ENCODE measurements around the gene DPRX. TPM values are rescaled to one million over a fixed set of nuclear protein-coding genes. Genes with fewer than 3 reads are reported as not detected.

DPRX gene
- total RNA-seq, 1 donor from 2014 or later: not detected

DNA sequence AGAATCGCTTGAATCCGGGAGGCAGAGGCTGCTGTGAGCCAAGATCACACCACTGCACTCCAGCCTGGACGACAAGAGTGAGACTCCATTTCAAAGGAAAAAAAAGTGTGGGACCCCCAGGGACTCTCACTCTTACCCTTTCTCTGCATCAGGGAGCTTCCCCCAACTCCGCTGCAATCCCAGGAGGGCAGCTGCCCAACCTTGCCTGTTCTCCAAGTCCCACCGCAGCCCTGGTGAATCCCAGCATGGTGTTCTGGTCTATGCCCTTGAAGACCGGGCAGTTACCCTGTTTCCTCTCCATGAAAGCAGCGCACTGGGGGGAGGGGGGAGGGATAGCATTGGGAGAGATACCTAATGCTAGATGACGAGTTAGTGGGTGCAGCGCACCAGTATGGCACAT lies 35.7 kb upstream of the DPRX start:
- TF ChIP-seq, protein P1, sequence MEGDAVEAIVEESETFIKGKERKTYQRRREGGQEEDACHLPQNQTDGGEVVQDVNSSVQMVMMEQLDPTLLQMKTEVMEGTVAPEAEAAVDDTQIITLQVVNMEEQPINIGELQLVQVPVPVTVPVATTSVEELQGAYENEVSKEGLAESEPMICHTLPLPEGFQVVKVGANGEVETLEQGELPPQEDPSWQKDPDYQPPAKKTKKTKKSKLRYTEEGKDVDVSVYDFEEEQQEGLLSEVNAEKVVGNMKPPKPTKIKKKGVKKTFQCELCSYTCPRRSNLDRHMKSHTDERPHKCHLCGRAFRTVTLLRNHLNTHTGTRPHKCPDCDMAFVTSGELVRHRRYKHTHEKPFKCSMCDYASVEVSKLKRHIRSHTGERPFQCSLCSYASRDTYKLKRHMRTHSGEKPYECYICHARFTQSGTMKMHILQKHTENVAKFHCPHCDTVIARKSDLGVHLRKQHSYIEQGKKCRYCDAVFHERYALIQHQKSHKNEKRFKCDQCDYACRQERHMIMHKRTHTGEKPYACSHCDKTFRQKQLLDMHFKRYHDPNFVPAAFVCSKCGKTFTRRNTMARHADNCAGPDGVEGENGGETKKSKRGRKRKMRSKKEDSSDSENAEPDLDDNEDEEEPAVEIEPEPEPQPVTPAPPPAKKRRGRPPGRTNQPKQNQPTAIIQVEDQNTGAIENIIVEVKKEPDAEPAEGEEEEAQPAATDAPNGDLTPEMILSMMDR (IDR thresholded peaks at IDR 0.05): no peak
- H3K36me3 Mint-ChIP-seq (ENCODE audit: low read depth): no peaks in the 10 kb centered on the region
- H3K9me3 Mint-ChIP-seq (ENCODE audit: low read depth): peaks cover 14% of the 10 kb centered on the region
- no peaks in the 10 kb centered on the region for H3K4me1 Mint-ChIP-seq (ENCODE audit: low read depth)
- H3K27me3 Mint-ChIP-seq (ENCODE audit: low read depth): no peaks in the 10 kb centered on the region
- H3K4me3 Mint-ChIP-seq (ENCODE audit: unreplicated experiment): no peak overlapping the region
- DNase-seq (ENCODE audit: low spot score): no peak
- H3K27ac Mint-ChIP-seq (ENCODE audit: unreplicated experiment): no peak overlapping the region

DNA sequence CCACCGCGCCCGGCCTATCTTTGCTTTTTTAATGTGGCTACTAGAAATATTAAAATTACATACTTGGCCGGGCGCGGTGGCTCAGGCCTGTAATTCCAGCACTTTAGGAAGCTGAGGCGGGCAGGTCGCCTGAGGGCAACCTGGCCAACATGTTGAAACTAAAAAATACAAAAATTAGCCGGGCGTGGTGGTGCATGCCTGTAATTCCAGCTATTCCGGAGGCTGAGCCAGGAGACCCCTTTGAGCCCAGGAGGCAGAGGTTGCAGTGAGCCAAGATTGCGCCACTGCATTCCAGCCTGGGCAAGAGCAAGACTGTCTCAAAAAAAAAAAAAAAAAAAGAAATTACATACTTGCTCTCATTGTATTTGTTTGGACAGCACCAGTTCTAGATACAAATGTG lies 34.8 kb upstream of the DPRX start:
- TF ChIP-seq, protein P1 (IDR thresholded peaks at IDR 0.05): no peak
- no peak overlapping the region for H3K27ac Mint-ChIP-seq (ENCODE audit: unreplicated experiment)
- no peaks in the 10 kb centered on the region for H3K36me3 Mint-ChIP-seq (ENCODE audit: low read depth)
- DNase-seq (ENCODE audit: low spot score): no peak
- no peaks in the 10 kb centered on the region for H3K4me1 Mint-ChIP-seq (ENCODE audit: low read depth)
- no peak overlapping the region for H3K4me3 Mint-ChIP-seq (ENCODE audit: unreplicated experiment)
- peaks cover 11% of the 10 kb centered on the region for H3K9me3 Mint-ChIP-seq (ENCODE audit: low read depth)
- H3K27me3 Mint-ChIP-seq (ENCODE audit: low read depth): no peaks in the 10 kb centered on the region

DNA sequence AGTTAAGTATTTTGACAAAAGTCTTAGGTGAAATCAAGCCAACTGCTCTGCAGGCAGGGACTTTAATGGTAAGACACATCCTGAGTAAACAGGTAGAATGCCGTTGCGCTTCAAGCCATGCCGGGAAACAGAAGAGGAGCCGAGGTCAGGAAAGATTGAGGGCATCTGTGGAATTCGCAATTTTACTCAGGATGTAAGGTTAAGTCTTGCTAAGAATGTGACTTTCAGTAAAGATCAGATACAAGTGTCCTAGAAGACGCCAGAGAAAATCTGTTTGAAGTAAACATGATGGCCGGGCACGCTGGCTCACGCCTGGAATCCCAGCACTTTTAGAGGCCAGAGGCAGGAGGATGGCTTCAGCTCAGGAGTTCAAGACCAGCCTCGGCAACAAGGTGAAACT lies 33.4 kb upstream of the DPRX start:
- no peaks in the 10 kb centered on the region for H3K4me1 Mint-ChIP-seq (ENCODE audit: low read depth)
- H3K36me3 Mint-ChIP-seq (ENCODE audit: low read depth): no peaks in the 10 kb centered on the region
- H3K27ac Mint-ChIP-seq (ENCODE audit: unreplicated experiment): no peak overlapping the region
- DNase-seq (ENCODE audit: low spot score): no peak
- peaks cover 15% of the 10 kb centered on the region for H3K9me3 Mint-ChIP-seq (ENCODE audit: low read depth)
- H3K4me3 Mint-ChIP-seq (ENCODE audit: unreplicated experiment): no peak overlapping the region
- TF ChIP-seq, protein P1 (IDR thresholded peaks at IDR 0.05): no peak
- no peaks in the 10 kb centered on the region for H3K27me3 Mint-ChIP-seq (ENCODE audit: low read depth)

DNA sequence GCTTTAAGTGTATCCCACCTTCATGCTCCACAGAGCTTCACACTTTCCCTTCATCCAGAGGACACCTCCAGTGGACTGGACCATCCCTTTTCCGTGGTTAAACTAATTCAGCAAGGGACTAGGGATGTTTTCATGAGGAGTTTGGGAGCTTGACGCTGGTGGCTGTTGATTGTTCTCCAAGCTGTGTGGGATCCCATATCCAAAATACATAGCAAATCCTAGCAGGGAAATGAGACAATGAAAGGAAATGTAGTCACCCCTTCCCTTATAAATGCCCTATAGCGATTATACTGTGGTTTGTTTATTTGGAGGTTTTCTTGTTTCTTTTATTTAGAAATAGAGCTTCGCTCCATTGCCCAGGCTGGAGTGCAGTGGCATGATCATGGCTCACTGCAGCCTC lies 31.6 kb upstream of the DPRX start:
- H3K36me3 Mint-ChIP-seq (ENCODE audit: low read depth): no peaks in the 10 kb centered on the region
- no peak for DNase-seq (ENCODE audit: low spot score)

DNA sequence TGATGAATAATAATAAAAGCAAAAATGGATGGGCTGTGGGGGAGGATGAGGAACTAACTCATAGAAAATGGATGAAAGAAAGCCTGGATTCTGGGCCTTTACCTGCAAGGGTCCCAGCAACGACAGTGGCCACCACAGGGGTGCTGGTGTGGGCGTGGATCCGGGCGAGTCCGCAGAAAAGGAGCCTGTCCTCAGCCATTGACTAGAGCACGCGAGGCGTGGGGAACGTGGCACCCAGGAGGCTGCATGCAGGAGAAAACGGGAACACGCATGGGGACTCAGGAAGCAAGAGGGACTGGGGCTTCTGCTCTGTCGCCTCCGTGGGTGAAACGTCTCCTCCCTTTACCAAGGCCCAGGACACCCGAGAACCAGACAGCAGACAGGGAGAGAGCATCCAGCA lies 25.8 kb upstream of the DPRX start:
- H3K4me1 Mint-ChIP-seq (ENCODE audit: low read depth): no peaks in the 10 kb centered on the region
- H3K9me3 Mint-ChIP-seq (ENCODE audit: low read depth): peaks cover 28% of the 10 kb centered on the region
- H3K27ac Mint-ChIP-seq (ENCODE audit: unreplicated experiment): no peak overlapping the region

More for the DNA sequence above, 31.6 kb upstream of the DPRX start:
- H3K4me3 Mint-ChIP-seq (ENCODE audit: unreplicated experiment): no peak overlapping the region
- peaks cover 16% of the 10 kb centered on the region for H3K9me3 Mint-ChIP-seq (ENCODE audit: low read depth)
- no peak overlapping the region for H3K27ac Mint-ChIP-seq (ENCODE audit: unreplicated experiment)
- no peaks in the 10 kb centered on the region for H3K27me3 Mint-ChIP-seq (ENCODE audit: low read depth)
- no peaks in the 10 kb centered on the region for H3K4me1 Mint-ChIP-seq (ENCODE audit: low read depth)
- TF ChIP-seq, protein P1 (IDR thresholded peaks at IDR 0.05): no peak

More for the DNA sequence above, 25.8 kb upstream of the DPRX start:
- Mint-ChIP-seq H3K36me3 (ENCODE audit: low read depth) (no peaks in the 10 kb centered on the region), H3K27me3 (ENCODE audit: low read depth) (no peaks in the 10 kb centered on the region), H3K4me3 (ENCODE audit: unreplicated experiment) (no peak overlapping the region)
- TF ChIP-seq, protein P1 (IDR thresholded peaks at IDR 0.05): no peak
- no peak for DNase-seq (ENCODE audit: low spot score)

Data from chondrocyte (in vitro differentiated cells).